HEK293T (cell line): ENCODE data around the gene EPHB4.

Experiments used
- ELF4 ChIP-seq: fragments of 450-650 bp; IDR thresholded peaks from 2 replicates; pipeline ENCODE4 v1.6.1; 2017; ENCODE audit warnings: antibody characterized with exemption
- FOXM1 ChIP-seq: fragments of 450-650 bp; IDR thresholded peaks from 2 replicates; pipeline ENCODE4 v1.6.1; 2017; ENCODE audit warnings: mild to moderate bottlenecking, borderline replicate concordance
- SP1 ChIP-seq: fragments of 450-650 bp; IDR thresholded peaks from 2 replicates; pipeline ENCODE4 v1.6.1; 2017

DNA sequence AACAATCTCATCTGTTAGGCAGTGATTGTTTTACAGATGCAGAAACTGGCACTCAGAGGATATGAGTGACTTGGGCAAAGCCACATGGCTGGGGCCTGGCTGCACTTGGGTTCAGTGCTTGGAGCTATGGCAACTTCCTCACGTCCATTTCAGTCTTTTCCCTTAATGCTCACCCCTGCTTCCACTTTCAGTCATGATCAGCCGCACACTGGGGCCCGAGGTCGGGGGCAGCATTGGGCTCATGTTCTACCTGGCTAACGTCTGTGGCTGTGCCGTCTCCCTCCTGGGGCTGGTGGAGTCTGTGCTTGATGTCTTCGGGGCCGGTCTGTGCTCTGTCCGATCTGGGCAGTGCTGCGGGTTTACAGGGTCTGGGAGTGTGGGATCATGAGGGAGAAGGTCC is 28.2 kb upstream of the EPHB4 start:
- TF ChIP-seq ELF4 (no peak), SP1 (no peak), FOXM1 (no peak)
